AG09319 (cell line): ENCODE results near the gene NPAT.

ENCODE experiments used
- DNase-seq: peaks from one replicate; pipeline ENCODE4 v3.0.0-alpha.2; 2010; ENCODE audit warnings: low read depth; ENCODE audit errors: extremely low read depth
- TF ChIP-seq, protein P1 (sequence below): IDR thresholded peaks from 2 replicates; pipeline ENCODE4 v1.5.1; 2011; ENCODE audit warnings: low read depth, mild to moderate bottlenecking, inconsistent platforms, low read length, moderate library complexity

NPAT gene

DNA sequence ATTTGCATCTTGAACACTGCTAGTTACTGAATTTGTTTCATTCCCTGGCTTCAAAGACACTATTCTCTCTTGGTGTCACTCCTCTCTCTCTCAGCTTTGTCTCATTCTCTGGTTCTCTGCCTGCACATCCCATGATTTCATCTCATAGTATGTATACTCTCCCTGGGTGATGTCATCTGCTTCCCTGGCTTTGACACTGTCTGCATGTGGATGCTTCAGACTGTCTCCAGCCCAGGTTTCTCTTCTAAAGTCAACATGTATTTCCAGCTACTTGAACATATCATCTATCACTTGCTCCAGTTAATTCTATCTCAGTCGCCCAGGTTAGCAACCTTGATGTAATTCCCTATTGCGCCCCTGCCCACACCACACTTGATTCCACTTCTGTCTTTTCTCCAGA is 110.4 kb downstream of the NPAT start:
- TF ChIP-seq, protein P1, sequence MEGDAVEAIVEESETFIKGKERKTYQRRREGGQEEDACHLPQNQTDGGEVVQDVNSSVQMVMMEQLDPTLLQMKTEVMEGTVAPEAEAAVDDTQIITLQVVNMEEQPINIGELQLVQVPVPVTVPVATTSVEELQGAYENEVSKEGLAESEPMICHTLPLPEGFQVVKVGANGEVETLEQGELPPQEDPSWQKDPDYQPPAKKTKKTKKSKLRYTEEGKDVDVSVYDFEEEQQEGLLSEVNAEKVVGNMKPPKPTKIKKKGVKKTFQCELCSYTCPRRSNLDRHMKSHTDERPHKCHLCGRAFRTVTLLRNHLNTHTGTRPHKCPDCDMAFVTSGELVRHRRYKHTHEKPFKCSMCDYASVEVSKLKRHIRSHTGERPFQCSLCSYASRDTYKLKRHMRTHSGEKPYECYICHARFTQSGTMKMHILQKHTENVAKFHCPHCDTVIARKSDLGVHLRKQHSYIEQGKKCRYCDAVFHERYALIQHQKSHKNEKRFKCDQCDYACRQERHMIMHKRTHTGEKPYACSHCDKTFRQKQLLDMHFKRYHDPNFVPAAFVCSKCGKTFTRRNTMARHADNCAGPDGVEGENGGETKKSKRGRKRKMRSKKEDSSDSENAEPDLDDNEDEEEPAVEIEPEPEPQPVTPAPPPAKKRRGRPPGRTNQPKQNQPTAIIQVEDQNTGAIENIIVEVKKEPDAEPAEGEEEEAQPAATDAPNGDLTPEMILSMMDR = no peak
- DNase-seq = no peak

DNA sequence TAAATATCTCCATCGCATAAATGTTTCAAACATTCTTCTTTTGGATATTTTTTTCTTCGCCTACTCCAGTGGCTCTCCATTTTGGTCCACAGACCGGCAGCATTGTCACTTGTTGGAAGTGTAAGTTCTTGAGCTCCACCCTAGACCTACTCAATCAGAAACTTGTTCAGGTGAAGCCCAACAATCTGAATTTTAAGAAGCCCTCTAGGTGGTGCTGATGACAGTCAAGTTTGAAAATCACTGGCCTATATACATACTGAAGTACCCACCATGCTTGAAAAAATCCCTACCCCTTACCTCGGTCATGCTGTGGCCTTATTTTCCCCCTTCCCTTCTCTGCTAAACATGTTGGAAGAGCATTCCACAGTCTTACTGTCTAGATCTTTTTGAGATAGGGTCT is 111.3 kb downstream of the NPAT start:
- DNase-seq = no peak
- TF ChIP-seq, protein P1 = no peak
